Measurements from ENCODE around the gene ZNF830.
"Not testable (repeated sequence)": the region's sequence is repeated elsewhere in the genome, so short reads cannot be mapped to it uniquely, and the experiment has no call there.

The ZNF830 gene

DNA sequence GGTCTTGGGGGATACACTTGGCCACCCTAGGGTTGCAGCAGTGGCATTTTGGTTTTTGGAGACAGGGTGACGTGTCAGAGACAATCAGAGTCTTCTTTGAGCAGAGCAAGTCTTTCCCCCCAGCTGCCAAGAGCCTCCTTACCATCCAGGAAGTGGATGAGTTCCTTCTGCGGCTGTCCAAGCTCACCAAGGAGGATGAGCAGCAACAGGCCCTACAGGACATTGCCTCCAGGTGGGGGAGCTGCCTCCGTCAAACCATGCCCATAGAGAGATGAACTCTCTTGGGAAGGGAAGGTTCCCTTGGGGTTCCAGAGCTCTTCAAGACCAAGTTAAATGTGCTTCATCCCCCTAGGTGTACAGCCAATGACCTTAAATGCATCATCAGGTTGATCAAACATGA, 30.3 kb downstream of the ZNF830 start:
- no peak for DNase-seq (ENCODE audit: low read depth in 2 of 2)

DNA sequence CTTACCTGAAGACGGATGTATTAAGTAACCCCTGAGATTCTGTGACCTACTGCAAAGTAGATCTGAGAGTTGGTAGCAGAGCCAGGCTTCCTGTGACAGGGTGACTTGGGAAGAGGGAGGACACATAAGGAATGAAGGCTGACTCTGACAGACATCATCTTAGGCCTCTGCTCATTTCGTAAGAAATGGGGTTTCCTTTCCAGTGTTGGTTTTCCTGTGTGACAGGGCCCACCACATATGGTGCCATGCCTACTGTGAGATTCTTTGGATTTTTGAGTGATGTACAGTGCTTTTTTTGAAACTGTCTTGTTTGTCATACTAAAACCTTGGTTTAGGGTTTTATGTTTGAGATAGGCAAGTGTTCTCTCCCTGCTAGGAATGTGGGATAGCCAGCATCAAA, 31.7 kb downstream of the ZNF830 start:
- no peak for DNase-seq (ENCODE audit: low read depth in 2 of 2)

DNA sequence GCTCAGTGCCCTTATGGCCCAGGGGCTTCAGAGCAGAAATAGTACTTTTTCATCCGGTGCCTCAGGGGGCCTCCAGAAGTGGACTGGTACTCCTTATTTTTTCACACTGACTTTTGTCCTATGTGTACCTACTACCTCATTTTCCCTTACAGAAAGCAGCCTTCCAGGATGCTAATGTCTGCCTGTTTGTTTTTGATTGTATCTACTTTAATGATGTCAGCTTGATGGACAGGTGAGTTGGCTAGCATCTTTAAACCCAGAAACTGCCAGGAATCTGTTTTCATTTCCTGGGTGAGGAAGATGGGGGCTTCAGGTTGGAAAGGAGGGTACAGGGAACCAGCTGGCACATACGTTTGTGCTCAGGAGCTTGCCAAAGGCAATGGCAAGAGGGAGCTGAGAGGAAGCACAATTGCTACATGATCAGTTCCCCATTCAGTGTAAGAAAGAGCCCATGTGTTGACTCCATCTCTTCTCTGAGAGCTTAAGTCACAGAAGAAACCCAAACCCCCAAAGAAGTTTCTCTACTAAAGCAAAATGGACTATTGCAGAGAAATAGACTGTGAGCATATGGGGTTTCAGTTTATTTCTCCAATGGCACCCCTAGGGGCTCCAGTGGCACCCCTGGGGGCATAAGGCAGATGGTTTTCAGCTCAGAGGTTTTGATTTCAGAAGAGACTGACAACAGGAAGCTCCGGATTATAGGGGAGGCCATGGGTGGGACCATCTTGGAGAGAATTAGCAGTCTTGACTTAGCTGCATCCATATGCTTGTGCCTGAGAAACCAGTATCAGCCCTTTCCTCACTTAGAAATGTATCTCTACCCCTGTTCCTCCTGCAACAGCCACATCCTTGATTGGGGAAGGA, 35.3 kb downstream of the ZNF830 start:
- no peak for DNase-seq (ENCODE audit: low read depth in 2 of 2)

DNA sequence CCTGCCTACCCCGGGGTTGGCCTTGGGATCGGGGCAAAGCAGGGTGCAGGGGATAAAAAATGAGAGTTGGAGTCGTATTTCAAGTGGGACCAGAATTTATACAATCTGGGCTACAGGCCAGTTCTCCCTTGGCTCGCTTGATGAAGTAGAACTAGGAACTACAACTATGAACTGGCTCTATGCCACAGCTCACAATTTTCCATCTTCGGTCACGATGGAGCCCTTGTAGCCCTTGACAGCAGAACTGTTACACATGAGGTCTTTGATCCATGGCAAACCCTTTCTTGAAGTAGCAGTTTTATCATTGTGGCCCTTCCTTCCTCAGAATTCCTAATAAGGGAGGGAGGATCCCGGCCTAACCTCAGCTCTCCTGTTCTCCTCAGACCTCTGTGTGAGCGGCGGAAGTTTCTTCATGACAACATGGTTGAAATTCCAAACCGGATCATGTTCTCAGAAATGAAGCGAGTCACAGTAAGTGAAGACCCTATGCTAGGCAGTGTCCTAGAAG, 36.1 kb downstream of the ZNF830 start:
- peak; percentile 70 to 75 for DNase-seq (ENCODE audit: low read depth in 2 of 2)

DNA sequence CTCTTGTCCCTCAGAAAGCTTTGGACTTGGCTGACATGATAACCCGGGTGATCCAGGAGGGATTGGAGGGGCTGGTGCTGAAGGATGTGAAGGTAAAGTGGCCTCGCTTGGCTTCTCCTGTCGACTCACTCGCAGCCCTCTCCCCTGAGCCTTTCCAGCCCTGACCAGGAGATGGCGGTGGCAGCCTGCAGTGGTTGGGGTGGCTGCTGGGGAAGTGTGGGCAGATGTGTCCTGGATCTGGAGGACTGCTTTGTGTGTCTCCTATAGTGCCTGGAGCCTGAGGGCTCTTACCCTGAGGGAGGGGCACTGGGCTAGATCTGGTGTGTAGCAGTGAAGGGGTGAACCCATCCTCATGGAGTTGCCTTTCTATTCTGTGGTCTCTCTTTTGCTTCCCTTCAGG, 36.9 kb downstream of the ZNF830 start:
- DNase-seq (ENCODE audit: low read depth in 2 of 2) = peak in 1 of 2 experiments; percentile 20

DNA sequence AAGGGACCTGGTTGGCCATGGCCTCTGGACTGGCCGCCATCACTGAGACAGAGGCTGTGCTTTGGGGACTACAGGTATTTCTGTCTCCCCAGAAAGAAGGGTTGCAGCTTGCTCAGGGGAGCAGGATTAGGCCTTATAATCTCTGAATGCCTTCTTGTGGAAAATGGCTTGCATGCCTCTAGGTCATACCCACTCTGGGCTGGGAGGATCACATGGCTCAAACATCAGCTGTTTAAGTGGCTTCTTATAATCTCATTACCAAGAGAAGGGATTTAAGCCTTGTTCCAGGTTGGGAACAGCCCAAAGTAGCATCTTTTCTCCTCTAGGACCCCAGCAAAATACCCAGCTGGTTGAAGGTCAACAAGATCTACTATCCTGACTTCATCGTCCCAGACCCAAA, 38.1 kb downstream of the ZNF830 start:
- no peak for DNase-seq (ENCODE audit: low read depth in 2 of 2)

DNA sequence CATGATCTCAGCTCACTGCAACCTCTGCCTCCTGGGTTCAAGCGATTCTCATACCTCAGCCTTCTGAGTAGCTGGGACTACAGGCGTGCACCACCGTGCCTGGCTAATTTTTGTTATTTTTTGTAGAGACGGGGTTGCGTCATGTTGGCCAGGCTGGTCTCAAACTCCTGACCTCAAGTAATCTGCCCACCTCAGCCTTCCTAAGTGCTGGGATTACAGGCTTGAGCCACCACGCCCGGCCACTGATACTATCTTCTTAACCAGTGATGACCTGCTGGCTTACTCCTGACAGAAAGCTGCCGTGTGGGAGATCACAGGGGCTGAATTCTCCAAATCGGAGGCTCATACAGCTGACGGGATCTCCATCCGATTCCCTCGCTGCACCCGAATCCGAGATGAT, 39.6 kb downstream of the ZNF830 start:
- DNase-seq (ENCODE audit: low read depth in 2 of 2) = not testable (repeated sequence)

DNA sequence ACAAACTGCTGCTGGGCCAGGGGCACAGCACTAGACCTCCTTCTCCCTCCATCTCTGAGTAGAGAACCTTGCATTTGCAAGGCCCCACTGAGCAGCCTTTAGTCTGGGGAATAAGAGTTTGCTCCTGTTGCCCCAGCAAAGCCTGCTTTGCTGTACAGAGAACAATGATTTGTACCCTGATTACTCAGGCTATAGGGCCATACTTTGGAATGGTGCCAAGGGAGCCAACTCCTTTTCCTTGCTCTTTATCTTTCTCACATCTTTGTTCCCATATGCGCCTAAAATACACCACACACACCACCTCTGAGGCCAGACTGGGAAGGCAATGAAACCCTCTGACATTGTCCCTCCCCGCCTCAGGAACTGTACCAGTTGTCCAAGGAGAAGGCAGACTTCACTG, 40.2 kb downstream of the ZNF830 start:
- no peak for DNase-seq (ENCODE audit: low read depth in 2 of 2)

DNA sequence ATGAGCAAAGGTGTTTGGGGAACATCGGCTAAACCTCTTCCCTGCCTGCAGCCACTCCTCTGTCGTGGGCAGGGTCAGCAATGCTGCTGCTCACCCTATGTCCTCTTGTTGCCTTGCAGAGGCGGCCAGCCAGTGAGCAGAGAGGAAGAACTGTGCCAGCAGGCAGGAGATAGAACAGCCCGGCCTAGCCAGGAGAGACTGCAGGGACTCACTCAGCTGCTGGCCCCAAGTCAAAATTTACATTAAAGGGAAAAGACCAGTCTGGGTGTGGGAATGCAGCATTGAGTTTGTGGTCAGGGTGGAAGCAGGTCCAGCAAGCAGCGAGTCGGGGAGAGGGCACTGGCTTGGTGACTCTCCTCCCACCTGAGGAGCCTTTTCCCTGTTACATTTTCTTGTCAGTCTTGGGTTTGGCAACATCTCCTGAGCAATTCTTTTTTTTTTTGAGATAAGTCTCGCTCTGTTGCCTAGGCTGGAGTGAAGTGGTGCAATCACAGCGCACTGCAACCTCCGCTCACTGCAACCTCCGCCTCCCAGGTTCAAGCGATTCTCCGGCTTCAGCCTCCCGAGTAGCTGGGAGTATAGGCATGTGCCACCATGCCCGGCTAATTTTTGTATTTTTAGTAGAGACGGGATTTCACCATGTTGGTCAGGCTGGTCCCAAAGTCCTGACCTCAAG, 41.7 kb downstream of the ZNF830 start:
- DNase-seq (ENCODE audit: low read depth in 2 of 2) = no peak

DNA sequence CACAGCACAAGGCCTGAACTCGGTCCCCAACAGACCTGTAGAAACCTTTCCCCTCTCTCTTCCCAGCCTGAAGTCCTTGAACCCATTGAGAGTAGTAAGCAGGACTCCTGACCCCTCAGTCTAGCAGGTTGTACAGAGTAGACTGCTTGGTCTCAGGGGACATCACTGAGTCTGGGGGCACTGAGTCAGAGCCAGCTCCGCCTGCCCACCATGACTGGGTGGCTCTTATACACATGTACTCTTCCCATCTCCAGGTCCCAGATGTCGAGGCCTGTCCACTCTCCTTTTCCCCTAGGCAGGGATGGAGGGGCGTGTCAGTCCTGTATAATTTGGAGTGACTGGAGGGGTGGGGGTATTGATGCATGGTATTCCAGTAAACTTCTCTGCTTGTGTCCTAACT, 42.4 kb downstream of the ZNF830 start:
- DNase-seq (ENCODE audit: low read depth in 2 of 2) = no peak

GRCh38 chr17:35006345-35006744, 45.0 kb downstream of the ZNF830 start:
- no peak for DNase-seq (ENCODE audit: low read depth in 2 of 2)

DNA sequence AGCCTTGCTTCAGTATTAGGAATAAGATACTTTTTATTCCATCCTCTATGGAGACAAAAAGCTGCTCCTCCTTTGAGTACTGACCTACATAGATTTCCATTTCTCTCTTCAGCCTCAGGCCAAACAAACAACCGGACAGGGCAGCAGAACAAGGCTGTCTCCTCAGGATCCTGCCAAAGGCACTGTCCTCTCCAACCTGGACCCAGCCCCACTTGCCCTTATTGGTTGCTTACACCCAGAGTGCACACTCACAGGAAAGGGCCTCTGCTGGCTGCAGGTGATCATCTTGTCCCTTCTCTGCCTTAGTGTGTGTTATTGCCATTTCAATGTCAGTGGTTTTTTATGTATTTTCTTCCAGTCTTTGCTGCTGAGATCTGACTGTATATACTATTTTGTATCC, 45.6 kb downstream of the ZNF830 start:
- DNase-seq (ENCODE audit: low read depth in 2 of 2) = no peak

- DNase-seq (ENCODE audit: low read depth in 2 of 2) = no peak
Measured at GRCh38 chr17:35010093-35010492, 48.8 kb downstream of the ZNF830 start.

DNA sequence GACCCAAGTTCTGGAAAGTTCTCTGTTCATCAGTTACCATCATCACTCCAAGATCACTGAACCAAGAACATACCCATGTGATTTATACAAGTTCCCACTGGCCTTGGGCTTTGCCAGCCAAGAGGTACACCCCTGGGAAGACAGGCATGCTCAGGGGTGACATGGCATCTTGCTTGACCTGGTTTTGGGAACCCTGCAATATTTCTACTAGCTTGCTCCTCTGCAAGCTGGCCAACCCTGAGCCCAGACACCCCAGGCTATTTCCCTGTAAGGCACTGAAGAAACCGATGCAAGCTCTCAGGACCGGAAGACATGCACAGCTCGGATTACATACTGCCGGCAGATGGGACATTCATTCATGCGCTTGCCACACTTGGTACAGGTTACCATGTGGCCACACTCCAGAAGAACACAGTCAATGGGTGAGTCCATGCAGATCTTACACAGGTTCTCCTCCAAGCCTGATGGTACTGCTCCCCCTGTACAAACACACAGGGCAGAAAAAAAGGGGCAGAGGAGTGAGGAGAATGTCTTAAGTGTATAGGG, 50.4 kb downstream of the ZNF830 start:
- DNase-seq (ENCODE audit: low read depth in 2 of 2) = no peak

Measured in fibroblast of skin of left biceps (primary cell).